ENCODE data around the gene SLC25A12. TPM values are rescaled to one million over a fixed set of nuclear protein-coding genes. Genes with fewer than 3 reads are reported as not detected.

Gene SLC25A12
- total RNA-seq, 1 donor: 26.8 TPM

- Histone ChIP-seq H3K79me2 (ENCODE audit: insufficient read depth, low read length) (no peaks in the 10 kb centered on the region), H4K20me1 (ENCODE audit: insufficient read depth, low read length) (no peaks in the 10 kb centered on the region), H2AFZ (ENCODE audit: low read length) (no peak overlapping the region), H3K4me3 (ENCODE audit: insufficient read depth, low read length) (no peak overlapping the region), H3K27me3 (ENCODE audit: insufficient read depth, low read length) (no peaks in the 10 kb centered on the region), H3K4me1 (ENCODE audit: insufficient read depth, low read length) (peaks cover 8% of the 10 kb centered on the region), H3K9me3 (ENCODE audit: low read depth, low read length) (no peaks in the 10 kb centered on the region), H3K36me3 (ENCODE audit: insufficient read depth, low read length) (peaks cover 10% of the 10 kb centered on the region), H3K27ac (ENCODE audit: low read depth, low read length) (no peak overlapping the region), H3K4me2 (ENCODE audit: insufficient read depth, low read length) (no peak overlapping the region)
- TF ChIP-seq CTCF (IDR thresholded peaks at IDR 0.05; ENCODE audit: extremely low read depth, low read depth, low read length): no peak
- no peak for DNase-seq (ENCODE audit: insufficient read length, low spot score, missing footprints)
Measured at GRCh38 chr2:171792886-171793580, 101.0 kb downstream of the SLC25A12 start.

- Histone ChIP-seq H4K20me1 (ENCODE audit: insufficient read depth, low read length) (no peaks in the 10 kb centered on the region), H3K9me3 (ENCODE audit: low read depth, low read length) (no peaks in the 10 kb centered on the region), H3K27ac (ENCODE audit: low read depth, low read length) (no peak overlapping the region), H3K27me3 (ENCODE audit: insufficient read depth, low read length) (no peaks in the 10 kb centered on the region), H2AFZ (ENCODE audit: low read length) (no peak overlapping the region), H3K4me3 (ENCODE audit: insufficient read depth, low read length) (no peak overlapping the region), H3K79me2 (ENCODE audit: insufficient read depth, low read length) (no peaks in the 10 kb centered on the region), H3K4me2 (ENCODE audit: insufficient read depth, low read length) (no peak overlapping the region), H3K4me1 (ENCODE audit: insufficient read depth, low read length) (peaks cover 6% of the 10 kb centered on the region), H3K36me3 (ENCODE audit: insufficient read depth, low read length) (peaks cover 17% of the 10 kb centered on the region)
- DNase-seq (ENCODE audit: insufficient read length, low spot score, missing footprints): no peak
- TF ChIP-seq CTCF (IDR thresholded peaks at IDR 0.05; ENCODE audit: extremely low read depth, low read depth, low read length): no peak
Measured at GRCh38 chr2:171792157-171792556, 101.9 kb downstream of the SLC25A12 start.

GRCh38 chr2:171791361-171791760, 102.7 kb downstream of the SLC25A12 start:
- Histone ChIP-seq H3K4me2 (ENCODE audit: insufficient read depth, low read length) (no peak overlapping the region), H3K9me3 (ENCODE audit: low read depth, low read length) (no peaks in the 10 kb centered on the region), H4K20me1 (ENCODE audit: insufficient read depth, low read length) (no peaks in the 10 kb centered on the region), H3K4me3 (ENCODE audit: insufficient read depth, low read length) (no peak overlapping the region), H2AFZ (ENCODE audit: low read length) (no peak overlapping the region), H3K4me1 (ENCODE audit: insufficient read depth, low read length) (peaks cover 6% of the 10 kb centered on the region), H3K27me3 (ENCODE audit: insufficient read depth, low read length) (no peaks in the 10 kb centered on the region), H3K36me3 (ENCODE audit: insufficient read depth, low read length) (peaks cover 24% of the 10 kb centered on the region), H3K79me2 (ENCODE audit: insufficient read depth, low read length) (no peaks in the 10 kb centered on the region), H3K27ac (ENCODE audit: low read depth, low read length) (no peak overlapping the region)
- no peak for DNase-seq (ENCODE audit: insufficient read length, low spot score, missing footprints)
- no peak for TF ChIP-seq CTCF (IDR thresholded peaks at IDR 0.05; ENCODE audit: extremely low read depth, low read depth, low read length)

- Histone ChIP-seq H3K79me2 (ENCODE audit: insufficient read depth, low read length) (no peaks in the 10 kb centered on the region), H3K27me3 (ENCODE audit: insufficient read depth, low read length) (no peaks in the 10 kb centered on the region), H3K27ac (ENCODE audit: low read depth, low read length) (no peak overlapping the region), H4K20me1 (ENCODE audit: insufficient read depth, low read length) (no peaks in the 10 kb centered on the region), H3K4me3 (ENCODE audit: insufficient read depth, low read length) (no peak overlapping the region), H2AFZ (ENCODE audit: low read length) (no peak overlapping the region), H3K4me1 (ENCODE audit: insufficient read depth, low read length) (peaks cover 6% of the 10 kb centered on the region), H3K4me2 (ENCODE audit: insufficient read depth, low read length) (no peak overlapping the region), H3K9me3 (ENCODE audit: low read depth, low read length) (no peaks in the 10 kb centered on the region), H3K36me3 (ENCODE audit: insufficient read depth, low read length) (peaks cover 34% of the 10 kb centered on the region)
- no peak for TF ChIP-seq CTCF (IDR thresholded peaks at IDR 0.05; ENCODE audit: extremely low read depth, low read depth, low read length)
- no peak for DNase-seq (ENCODE audit: insufficient read length, low spot score, missing footprints)
Measured at GRCh38 chr2:171789956-171790355, 104.1 kb downstream of the SLC25A12 start.
